ENCODE data around the gene C22orf15.

GRCh38 chr22:23781065-23781464 is 18.3 kb downstream of the C22orf15 start:
- TF ChIP-seq CTCF (IDR thresholded peaks at IDR 0.05) (no peak), POLR2A (IDR thresholded peaks at IDR 0.05) (no peak)
